ENCODE data around the gene VAV2. TPM values are rescaled to one million over a fixed set of nuclear protein-coding genes. Genes with fewer than 3 reads are reported as not detected.

Gene VAV2
- total RNA-seq, 4 donors from 2014 or later, result 10.3 to 20.1 (median 13.1) TPM

DNA sequence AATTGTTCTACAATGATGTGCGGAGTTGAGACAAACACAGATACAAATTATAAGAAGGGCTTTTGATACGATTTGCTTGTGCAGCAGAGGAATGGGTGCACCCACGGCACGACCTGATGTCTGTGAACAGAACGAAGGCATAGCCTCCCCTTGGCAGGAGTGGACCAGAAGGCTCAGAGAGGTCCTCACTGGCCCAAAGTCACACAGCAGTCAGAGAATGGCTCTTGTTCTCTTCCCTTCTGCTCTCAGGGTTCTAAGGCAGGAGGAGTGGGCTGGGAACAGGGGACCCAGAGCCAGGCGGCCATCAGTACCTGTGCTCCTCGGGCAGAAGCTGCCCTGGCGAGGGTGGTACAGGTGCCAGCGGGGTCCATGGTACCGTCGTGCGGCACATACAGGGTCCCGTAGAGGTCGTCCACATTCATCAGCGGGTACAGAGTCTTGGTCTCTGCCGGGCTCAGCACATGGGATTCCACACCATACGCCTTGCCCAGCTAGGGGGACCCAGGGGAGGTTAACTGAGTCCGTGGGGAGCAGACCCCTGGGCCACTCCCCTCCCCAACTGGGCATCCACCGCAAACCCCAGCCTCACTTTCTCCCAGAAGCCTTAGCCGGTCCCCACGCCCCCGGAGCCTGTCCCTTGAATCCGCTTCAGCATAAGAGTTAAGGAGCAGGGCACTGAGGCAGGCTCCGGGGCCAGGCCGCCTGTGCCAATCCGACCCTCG, 261.0 kb downstream of the VAV2 start:
- H3K27me3 ChIP-seq, result no peaks in the 10 kb centered on the region
- TF ChIP-seq CTCF (IDR thresholded peaks at IDR 0.05) (no peak), POLR2A (IDR thresholded peaks at IDR 0.05) (no peak), EP300 (IDR thresholded peaks at IDR 0.05) (no peak)
- H3K36me3 ChIP-seq, result peaks cover 0 to 19% (median 0%) of the 10 kb centered on the region in 3 donors
- peaks cover 0 to 2% (median 0%) of the 10 kb centered on the region in 4 donors for H3K4me1 ChIP-seq
- no peak overlapping the region for H3K27ac ChIP-seq
- no peak overlapping the region for H3K4me3 ChIP-seq
- H3K9me3 ChIP-seq, result no peaks in the 10 kb centered on the region
- DNase-seq (ENCODE audit: low spot score in 2 of 2), result no peak
- WGBS, 2 donors, result 86 to 87% methylated on average over 25 to 27 of the region's 27 CpGs

DNA sequence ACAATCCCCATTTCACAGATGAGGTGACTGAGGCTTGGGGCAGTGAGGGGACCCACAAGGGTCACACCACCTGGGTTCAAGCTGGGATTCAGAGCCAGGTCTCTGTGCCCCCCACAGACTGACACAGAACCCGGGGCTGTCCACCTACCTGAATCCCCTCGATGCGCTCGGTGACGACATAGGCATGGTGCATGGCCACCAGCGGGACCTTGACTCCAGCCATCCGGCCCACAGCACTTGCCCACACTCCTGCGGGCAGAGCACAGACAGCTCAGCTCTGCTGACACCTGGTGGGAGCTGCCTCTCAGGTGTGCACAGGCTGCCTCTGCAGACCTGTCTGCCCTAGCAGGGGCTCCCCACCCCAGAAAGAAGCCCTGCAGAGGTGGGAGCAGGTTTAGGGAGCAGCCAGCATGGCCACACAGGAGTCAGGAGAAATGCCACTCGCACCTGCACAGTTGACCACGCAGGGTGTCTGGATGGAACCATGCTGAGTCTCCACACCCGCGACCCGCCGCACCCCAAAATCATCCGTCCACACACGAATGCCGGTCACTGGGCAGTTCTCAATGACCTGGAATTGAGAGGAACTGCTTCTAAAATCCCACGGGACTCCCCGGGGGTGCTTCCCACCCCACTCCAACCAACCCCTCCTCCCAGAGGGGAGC, 262.4 kb downstream of the VAV2 start:
- peaks cover 0 to 19% (median 0%) of the 10 kb centered on the region in 3 donors for H3K36me3 ChIP-seq
- DNase-seq (ENCODE audit: low spot score in 2 of 2), result no peak
- no peak overlapping the region for H3K4me3 ChIP-seq
- H3K9me3 ChIP-seq, result no peaks in the 10 kb centered on the region
- H3K27me3 ChIP-seq, result no peaks in the 10 kb centered on the region
- 82 to 89% methylated on average over 18 to 19 of the region's 19 CpGs for WGBS, 2 donors
- no peak overlapping the region for H3K27ac ChIP-seq
- TF ChIP-seq EP300 (IDR thresholded peaks at IDR 0.05), result no peak
- no peak for TF ChIP-seq POLR2A (IDR thresholded peaks at IDR 0.05)
- no peak for TF ChIP-seq CTCF (IDR thresholded peaks at IDR 0.05)
- no peaks in the 10 kb centered on the region for H3K4me1 ChIP-seq

DNA sequence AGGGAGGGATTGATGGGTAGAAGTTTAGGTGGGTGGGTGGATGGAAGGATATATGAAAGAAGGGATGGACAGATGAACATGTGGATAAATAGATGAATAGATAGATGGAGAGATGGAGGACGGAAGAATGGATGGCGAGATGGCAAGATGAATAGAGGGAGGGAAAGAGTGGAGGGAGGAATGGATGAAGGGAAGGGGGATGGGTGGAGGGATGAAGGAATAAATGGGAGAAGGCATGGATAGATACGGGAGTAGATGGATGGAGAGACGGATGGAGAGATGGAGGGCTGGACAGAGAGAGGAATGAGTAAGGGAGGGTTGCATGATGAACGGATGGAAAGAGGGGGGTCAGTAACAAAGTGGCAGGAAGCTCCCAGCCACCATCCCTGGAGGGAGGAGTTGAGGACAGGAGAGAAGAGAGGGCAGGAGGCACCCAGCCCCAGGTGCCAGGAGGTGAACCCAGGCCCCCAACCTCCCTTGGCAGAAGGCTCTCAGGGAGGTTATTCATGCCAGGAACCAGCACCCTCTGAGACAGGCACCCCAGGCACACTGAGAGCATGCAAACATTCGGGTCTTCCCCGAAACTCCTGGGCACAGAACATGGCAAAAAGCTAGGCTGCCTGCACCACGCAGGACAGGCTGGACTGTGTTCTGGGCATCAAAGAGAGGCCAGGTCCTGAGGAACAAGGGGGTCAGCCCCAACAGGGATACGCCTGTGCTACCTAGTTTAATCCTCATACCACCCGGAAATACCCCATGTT, 263.1 kb downstream of the VAV2 start:
- 83 to 84% methylated on average over 10 of the region's 10 CpGs for WGBS, 2 donors
- TF ChIP-seq CTCF (IDR thresholded peaks at IDR 0.05) (no peak), EP300 (IDR thresholded peaks at IDR 0.05) (no peak), POLR2A (IDR thresholded peaks at IDR 0.05) (no peak)
- Histone ChIP-seq H3K4me3 (no peak overlapping the region), H3K4me1 (no peaks in the 10 kb centered on the region), H3K27ac (no peak overlapping the region), H3K36me3 (peaks cover 0 to 19% (median 0%) of the 10 kb centered on the region in 3 donors), H3K27me3 (no peaks in the 10 kb centered on the region), H3K9me3 (peaks cover 0 to 1% (median 0%) of the 10 kb centered on the region in 4 donors)
- DNase-seq (ENCODE audit: low spot score in 2 of 2), result no peak

DNA sequence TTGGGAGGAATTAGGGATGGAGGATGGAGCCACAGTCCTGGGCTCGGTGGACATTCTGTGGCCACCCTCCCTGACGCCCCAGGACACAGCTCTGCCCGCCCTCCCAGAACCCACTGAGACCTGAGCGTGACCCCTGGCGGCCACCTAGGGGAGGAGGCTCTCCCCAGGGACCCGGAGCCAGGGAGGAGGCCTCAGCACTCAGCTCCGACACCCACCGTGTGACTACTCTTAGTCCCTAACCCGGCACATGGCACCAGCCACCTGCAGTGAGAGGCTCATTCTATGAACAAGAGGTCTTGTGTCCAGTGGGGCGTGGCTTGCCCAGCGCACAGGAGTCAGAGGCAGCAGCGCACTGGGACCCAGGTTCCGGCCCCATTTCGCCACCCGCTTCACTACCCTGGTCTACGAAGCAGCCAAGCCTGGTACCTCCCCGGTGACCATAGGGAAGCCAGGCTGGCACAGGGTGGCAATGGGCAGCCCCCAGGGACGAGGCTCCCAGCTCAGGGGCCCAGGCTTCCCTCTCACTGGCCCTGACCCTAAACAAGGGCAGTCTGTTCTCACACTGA, 264.2 kb downstream of the VAV2 start:
- 77 to 78% methylated on average over 18 of the region's 18 CpGs for WGBS, 2 donors
- TF ChIP-seq EP300 (IDR thresholded peaks at IDR 0.05) (no peak), CTCF (IDR thresholded peaks at IDR 0.05) (no peak), POLR2A (IDR thresholded peaks at IDR 0.05) (no peak)
- peaks cover 0 to 7% (median 0%) of the 10 kb centered on the region in 4 donors for H3K9me3 ChIP-seq
- H3K4me3 ChIP-seq, result no peak overlapping the region
- DNase-seq (ENCODE audit: low spot score in 2 of 2), result peak in 1 of 2 donors; percentile 10
- H3K27me3 ChIP-seq, result no peaks in the 10 kb centered on the region
- H3K27ac ChIP-seq, result no peak overlapping the region
- no peaks in the 10 kb centered on the region for H3K4me1 ChIP-seq
- H3K36me3 ChIP-seq, result peaks cover 0 to 23% (median 0%) of the 10 kb centered on the region in 3 donors

All from tibial nerve (tissue), 4 donors.